ENCODE results near the gene DCC. TPM values are rescaled to one million over a fixed set of nuclear protein-coding genes. Genes with fewer than 3 reads are reported as not detected.

DCC gene
- total RNA-seq, 2 experiments from 2014 or later, result not detected

GRCh38 chr18:52670896-52671295 lies 330.9 kb downstream of the DCC start:
- TF ChIP-seq CTCF (IDR thresholded peaks at IDR 0.05), result no peak
- Histone ChIP-seq H3K4me3 (ENCODE audit: low read length) (no peak overlapping the region), H3K36me3 (ENCODE audit: insufficient read depth, low read length) (no peaks in the 10 kb centered on the region), H3K9me3 (ENCODE audit: control insufficient read depth in 1 of 2, insufficient read depth in 1 of 2, low read length in 2 of 2) (no peaks in the 10 kb centered on the region), H3K27me3 (ENCODE audit: control insufficient read depth in 1 of 2, insufficient read depth in 2 of 2, low read length in 2 of 2) (no peaks in the 10 kb centered on the region), H3K4me1 (ENCODE audit: insufficient read depth, low read length) (no peaks in the 10 kb centered on the region), H3K27ac (ENCODE audit: low read depth in 1 of 2, low read length in 2 of 2) (no peak overlapping the region)
- Mint-ChIP-seq H3K27ac (no peak overlapping the region), H3K27me3 (no peaks in the 10 kb centered on the region), H3K36me3 (ENCODE audit: low read depth) (no peaks in the 10 kb centered on the region), H3K4me1 (ENCODE audit: low read depth) (no peaks in the 10 kb centered on the region), H3K4me3 (no peak overlapping the region), H3K9me3 (peaks cover 4% of the 10 kb centered on the region)
- no peak for ATAC-seq (ENCODE audit: poor library complexity)
- POLR2A ChIA-PET, result no interaction called here
- no peak for DNase-seq
- intact Hi-C loops (cut with DNase I, micrococcal nuclease), result no loop called here
- CTCF ChIA-PET, result no interaction called here

- intact Hi-C loops (cut with DNase I, micrococcal nuclease), result no loop called here
- Histone ChIP-seq H3K27me3 (ENCODE audit: control insufficient read depth in 1 of 2, insufficient read depth in 2 of 2, low read length in 2 of 2) (no peaks in the 10 kb centered on the region), H3K9me3 (ENCODE audit: control insufficient read depth in 1 of 2, insufficient read depth in 1 of 2, low read length in 2 of 2) (no peaks in the 10 kb centered on the region), H3K27ac (ENCODE audit: low read depth in 1 of 2, low read length in 2 of 2) (no peak overlapping the region), H3K4me1 (ENCODE audit: insufficient read depth, low read length) (no peaks in the 10 kb centered on the region), H3K4me3 (ENCODE audit: low read length) (no peak overlapping the region), H3K36me3 (ENCODE audit: insufficient read depth, low read length) (no peaks in the 10 kb centered on the region)
- TF ChIP-seq CTCF (IDR thresholded peaks at IDR 0.05), result no peak
- Mint-ChIP-seq H3K9me3 (no peaks in the 10 kb centered on the region), H3K27me3 (no peaks in the 10 kb centered on the region), H3K4me1 (ENCODE audit: low read depth) (no peaks in the 10 kb centered on the region), H3K36me3 (ENCODE audit: low read depth) (no peaks in the 10 kb centered on the region), H3K4me3 (no peak overlapping the region), H3K27ac (no peak overlapping the region)
- ChIA-PET POLR2A (no interaction called here), CTCF (interaction anchor here (1.2 kb wide), 1 partner anchor 11 kb away, joined by 4 read pairs; no protein-coding TSS in a partner anchor)
- ATAC-seq (ENCODE audit: poor library complexity) (no peak), DNase-seq (no peak)
Measured at GRCh38 chr18:52678034-52678433, 338.0 kb downstream of the DCC start.

- intact Hi-C loops (cut with DNase I, micrococcal nuclease), result no loop called here
Measured at GRCh38 chr18:52678551-52678950, 338.6 kb downstream of the DCC start.

More at GRCh38 chr18:52678551-52678950, 338.6 kb downstream of the DCC start:
- no peak overlapping the region for H3K27ac ChIP-seq (ENCODE audit: low read depth in 1 of 2, low read length in 2 of 2)
- no peak overlapping the region for H3K4me3 ChIP-seq (ENCODE audit: low read length)
- H3K36me3 ChIP-seq (ENCODE audit: insufficient read depth, low read length), result no peaks in the 10 kb centered on the region
- no peak overlapping the region for H3K27ac Mint-ChIP-seq
- no peaks in the 10 kb centered on the region for H3K36me3 Mint-ChIP-seq (ENCODE audit: low read depth)
- H3K9me3 ChIP-seq (ENCODE audit: control insufficient read depth in 1 of 2, insufficient read depth in 1 of 2, low read length in 2 of 2), result no peaks in the 10 kb centered on the region
- ChIA-PET POLR2A (no interaction called here), CTCF (interaction anchor here (1.2 kb wide), 1 partner anchor 10 kb away, joined by 4 read pairs; no protein-coding TSS in a partner anchor)
- no peaks in the 10 kb centered on the region for H3K4me1 ChIP-seq (ENCODE audit: insufficient read depth, low read length)
- DNase-seq, result no peak
- ATAC-seq (ENCODE audit: poor library complexity), result no peak
- no peaks in the 10 kb centered on the region for H3K4me1 Mint-ChIP-seq (ENCODE audit: low read depth)
- H3K9me3 Mint-ChIP-seq, result no peaks in the 10 kb centered on the region
- H3K4me3 Mint-ChIP-seq, result no peak overlapping the region
- H3K27me3 ChIP-seq (ENCODE audit: control insufficient read depth in 1 of 2, insufficient read depth in 2 of 2, low read length in 2 of 2), result no peaks in the 10 kb centered on the region
- no peaks in the 10 kb centered on the region for H3K27me3 Mint-ChIP-seq
- TF ChIP-seq CTCF (IDR thresholded peaks at IDR 0.05), result no peak
